GM19025 (cell line): ENCODE results near the gene APEH.

Experiments
- ATAC-seq: cut with Tn5 transposase; IDR thresholded peaks from one replicate; pipeline ENCODE4 v1.9.1; 2021; ENCODE audit warnings: mild to moderate bottlenecking, low read depth, moderate library complexity; ENCODE audit not compliant: unreplicated experiment

The APEH gene

GRCh38 chr3:49723628-49724551 is 49.7 kb downstream of the APEH start, which contains the start of gene GMPPB:
Gene GMPPB (minus strand): TSS chr3:49723951. CDS start chr3:49723726, 225 bp downstream.
- ATAC-seq = peak; percentile 83

- ATAC-seq = no peak
Observed at GRCh38 chr3:49724586-49724985, 50.4 kb downstream of the APEH start.

- no peak for ATAC-seq
Observed at GRCh38 chr3:49725906-49726681, 51.9 kb downstream of the APEH start.

GRCh38 chr3:49727154-49727923 is 53.2 kb downstream of the APEH start:
- ATAC-seq = no peak

- ATAC-seq = no peak
Observed at GRCh38 chr3:49727924-49728361, 53.8 kb downstream of the APEH start.

- ATAC-seq = no peak
Observed at GRCh38 chr3:49729966-49730609, 55.9 kb downstream of the APEH start.

- ATAC-seq = no peak
Observed at GRCh38 chr3:49732597-49732996, 58.4 kb downstream of the APEH start.

- ATAC-seq = no peak
Observed at GRCh38 chr3:49733551-49733950, 59.4 kb downstream of the APEH start.
